ENCODE data around the gene CPLANE1.
"Not testable (repeated sequence)": the region's sequence is repeated elsewhere in the genome, so short reads cannot be mapped to it uniquely, and the experiment has no call there.

Gene CPLANE1

GRCh38 chr5:37207802-37208201 lies 41.4 kb downstream of the CPLANE1 start:
- no peak for FAIRE-seq

GRCh38 chr5:37206736-37207135 lies 42.4 kb downstream of the CPLANE1 start:
- no peak for FAIRE-seq

- FAIRE-seq, result no peak
These were observed 50.3 kb downstream of the CPLANE1 start for GRCh38 chr5:37198842-37199241.

GRCh38 chr5:37198061-37198460 lies 51.1 kb downstream of the CPLANE1 start:
- no peak for FAIRE-seq

- no peak for FAIRE-seq
These were observed 51.7 kb downstream of the CPLANE1 start for GRCh38 chr5:37197340-37198050.

- no peak for FAIRE-seq
These were observed 58.6 kb downstream of the CPLANE1 start for GRCh38 chr5:37190592-37190991.

- no peak for FAIRE-seq
These were observed 59.8 kb downstream of the CPLANE1 start for GRCh38 chr5:37189355-37189754.

- no peak for FAIRE-seq
These were observed 61.7 kb downstream of the CPLANE1 start for GRCh38 chr5:37187465-37187977.

GRCh38 chr5:37184748-37185364 lies 64.3 kb downstream of the CPLANE1 start:
- no peak for FAIRE-seq

- no peak for FAIRE-seq
These were observed 66.5 kb downstream of the CPLANE1 start for GRCh38 chr5:37182667-37183066.

GRCh38 chr5:37174928-37175327 lies 74.2 kb downstream of the CPLANE1 start:
- FAIRE-seq, result no peak

GRCh38 chr5:37172957-37173356 lies 76.2 kb downstream of the CPLANE1 start:
- FAIRE-seq, result no peak

- FAIRE-seq, result no peak
These were observed 78.3 kb downstream of the CPLANE1 start for GRCh38 chr5:37170856-37171255.

GRCh38 chr5:37166197-37166596 lies 83.0 kb downstream of the CPLANE1 start:
- FAIRE-seq, result no peak

- FAIRE-seq, result no peak
These were observed 83.4 kb downstream of the CPLANE1 start for GRCh38 chr5:37165761-37166160.

- no peak for FAIRE-seq
These were observed 95.5 kb downstream of the CPLANE1 start for GRCh38 chr5:37153661-37154060.

- no peak for FAIRE-seq
These were observed 102.3 kb downstream of the CPLANE1 start for GRCh38 chr5:37146896-37147295.

- no peak for FAIRE-seq
These were observed 112.5 kb downstream of the CPLANE1 start for GRCh38 chr5:37136694-37137093.

GRCh38 chr5:37135312-37135711 lies 113.9 kb downstream of the CPLANE1 start:
- FAIRE-seq, result not testable (repeated sequence)

GRCh38 chr5:37133939-37134338 lies 115.2 kb downstream of the CPLANE1 start:
- no peak for FAIRE-seq

- no peak for FAIRE-seq
These were observed 116.5 kb downstream of the CPLANE1 start for GRCh38 chr5:37132646-37133045.

- FAIRE-seq, result no peak
These were observed 127.7 kb downstream of the CPLANE1 start for GRCh38 chr5:37121465-37121864.

GRCh38 chr5:37121027-37121426 lies 128.1 kb downstream of the CPLANE1 start:
- FAIRE-seq, result no peak

- FAIRE-seq, result no peak
These were observed 128.9 kb downstream of the CPLANE1 start for GRCh38 chr5:37120270-37120669.

GRCh38 chr5:37116359-37116758 lies 132.8 kb downstream of the CPLANE1 start:
- no peak for FAIRE-seq
